DOHH2 (cell line): ENCODE data around the gene GATAD2A.

ENCODE experiments used
- H3F3A ChIP-seq: fragments of 200-600 bp; sonication (generic), shearing (Covaris generic); 2 replicates; pipeline ENCODE4 v1.6.0; 2016; ENCODE audit warnings: antibody characterized with exemption, mild to moderate bottlenecking; ENCODE audit not compliant: control insufficient read depth, insufficient read depth
- H3K27ac ChIP-seq: fragments of 200-600 bp; sonication (generic); 2 replicates; pipeline ENCODE4 v1.5.1; 2014; ENCODE audit warnings: low read depth, mild to moderate bottlenecking, low read length, moderate library complexity
- H3K27me3 ChIP-seq: fragments of 200-600 bp; sonication (generic); 2 replicates; pipeline ENCODE4 v1.6.1; 2014; ENCODE audit warnings: mild to moderate bottlenecking, low read length, mixed read lengths; ENCODE audit not compliant: control insufficient read depth
- H3K36me3 ChIP-seq: fragments of 200-600 bp; sonication (generic); 2 replicates; pipeline ENCODE4 v1.6.1; 2014; ENCODE audit warnings: mild to moderate bottlenecking, low read length, moderate library complexity, mixed read lengths; ENCODE audit not compliant: control insufficient read depth
- H3K4me1 ChIP-seq: fragments of 200-600 bp; sonication (generic); 2 replicates; pipeline ENCODE4 v1.6.1; 2014; ENCODE audit warnings: mild to moderate bottlenecking, low read length, mixed read lengths; ENCODE audit not compliant: control insufficient read depth
- H3K4me2 ChIP-seq: fragments of 200-600 bp; sonication (generic); 2 replicates; pipeline ENCODE4 v1.6.0; 2014; ENCODE audit warnings: mild to moderate bottlenecking, low read length, moderate library complexity
- H3K4me3 ChIP-seq: fragments of 200-600 bp; sonication (generic); 2 replicates; pipeline ENCODE4 v1.5.1; 2014; ENCODE audit warnings: mild to moderate bottlenecking, low read length, mixed read lengths
- H3K79me2 ChIP-seq: fragments of 200-600 bp; sonication (generic); 2 replicates; pipeline ENCODE4 v1.6.1; 2014; ENCODE audit warnings: mild to moderate bottlenecking, low read length, mixed read lengths; ENCODE audit not compliant: control insufficient read depth
- H3K9me2 ChIP-seq: fragments of 200-600 bp; sonication (generic); replicated peaks from 2 replicates; pipeline ENCODE4 v1.6.1; 2014; ENCODE audit warnings: mild to moderate bottlenecking, low read length, mixed read lengths; ENCODE audit not compliant: control insufficient read depth
- H3K9me3 ChIP-seq: fragments of 200-600 bp; sonication (generic); 2 replicates; pipeline ENCODE4 v1.6.1; 2014; ENCODE audit warnings: antibody characterized with exemption, low read length, mixed read lengths; ENCODE audit not compliant: control insufficient read depth, insufficient read depth
- H4K20me1 ChIP-seq: fragments of 200-600 bp; sonication (generic); 2 replicates; pipeline ENCODE4 v1.6.0; 2014; ENCODE audit warnings: low read depth, mild to moderate bottlenecking, antibody characterized with exemption, low read length, moderate library complexity; ENCODE audit not compliant: control insufficient read depth, insufficient read depth
- EZH2phosphoT487 ChIP-seq: fragments of 200-600 bp; sonication (generic); IDR thresholded peaks from 2 replicates; pipeline ENCODE4 v1.6.1; 2017; ENCODE audit warnings: borderline replicate concordance, mild to moderate bottlenecking, antibody characterized with exemption, low read length, moderate library complexity, mixed read lengths
- TF ChIP-seq, protein P1 (sequence below): fragments of 200-600 bp; sonication (generic); IDR thresholded peaks from one replicate; pipeline ENCODE4 v1.5.1; 2014; ENCODE audit warnings: antibody characterized with exemption, mild to moderate bottlenecking, low read depth, low read length; ENCODE audit not compliant: poor library complexity, severe bottlenecking

Gene GATAD2A

DNA sequence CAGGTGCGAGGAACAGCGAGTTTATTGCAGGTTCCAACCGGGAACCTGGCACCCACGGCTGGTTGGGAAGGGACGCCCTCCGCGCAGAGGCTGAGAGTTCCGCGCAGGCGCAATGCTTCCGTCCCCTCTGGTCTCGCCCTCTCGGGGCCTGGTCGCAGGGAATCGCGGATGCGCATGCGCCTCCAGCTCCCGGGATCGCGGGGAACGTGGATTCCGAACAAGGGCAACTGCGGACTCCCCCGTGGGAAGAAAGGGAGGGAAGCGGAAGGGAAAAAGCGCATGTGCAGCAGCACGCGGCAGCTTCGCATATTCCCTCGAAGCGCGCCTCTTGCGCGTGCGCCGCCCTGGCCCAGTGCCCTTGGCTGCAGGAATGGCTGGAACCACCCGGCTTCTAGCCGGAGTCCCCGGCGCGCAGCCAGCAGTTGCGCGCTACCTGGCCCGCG, 108.8 kb downstream of the GATAD2A start:
- peaks cover 40% of the 10 kb centered on the region for H3K79me2 ChIP-seq
- H3K36me3 ChIP-seq = peaks cover 13% of the 10 kb centered on the region
- H3K27ac ChIP-seq = no peak overlapping the region
- H3K27me3 ChIP-seq = no peaks in the 10 kb centered on the region
- no peak overlapping the region for H3K4me3 ChIP-seq
- H3K9me2 ChIP-seq = no peaks in the 10 kb centered on the region
- no peak for TF ChIP-seq EZH2phosphoT487
- TF ChIP-seq, protein P1, sequence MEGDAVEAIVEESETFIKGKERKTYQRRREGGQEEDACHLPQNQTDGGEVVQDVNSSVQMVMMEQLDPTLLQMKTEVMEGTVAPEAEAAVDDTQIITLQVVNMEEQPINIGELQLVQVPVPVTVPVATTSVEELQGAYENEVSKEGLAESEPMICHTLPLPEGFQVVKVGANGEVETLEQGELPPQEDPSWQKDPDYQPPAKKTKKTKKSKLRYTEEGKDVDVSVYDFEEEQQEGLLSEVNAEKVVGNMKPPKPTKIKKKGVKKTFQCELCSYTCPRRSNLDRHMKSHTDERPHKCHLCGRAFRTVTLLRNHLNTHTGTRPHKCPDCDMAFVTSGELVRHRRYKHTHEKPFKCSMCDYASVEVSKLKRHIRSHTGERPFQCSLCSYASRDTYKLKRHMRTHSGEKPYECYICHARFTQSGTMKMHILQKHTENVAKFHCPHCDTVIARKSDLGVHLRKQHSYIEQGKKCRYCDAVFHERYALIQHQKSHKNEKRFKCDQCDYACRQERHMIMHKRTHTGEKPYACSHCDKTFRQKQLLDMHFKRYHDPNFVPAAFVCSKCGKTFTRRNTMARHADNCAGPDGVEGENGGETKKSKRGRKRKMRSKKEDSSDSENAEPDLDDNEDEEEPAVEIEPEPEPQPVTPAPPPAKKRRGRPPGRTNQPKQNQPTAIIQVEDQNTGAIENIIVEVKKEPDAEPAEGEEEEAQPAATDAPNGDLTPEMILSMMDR = no peak
- H3K4me1 ChIP-seq = peaks cover 21% of the 10 kb centered on the region
- H4K20me1 ChIP-seq = no peaks in the 10 kb centered on the region
- H3K4me2 ChIP-seq = no peak overlapping the region
- H3F3A ChIP-seq = peaks cover 5% of the 10 kb centered on the region; the same call in 1 of the 2 replicates
- H3K9me3 ChIP-seq = no peaks in the 10 kb centered on the region

DNA sequence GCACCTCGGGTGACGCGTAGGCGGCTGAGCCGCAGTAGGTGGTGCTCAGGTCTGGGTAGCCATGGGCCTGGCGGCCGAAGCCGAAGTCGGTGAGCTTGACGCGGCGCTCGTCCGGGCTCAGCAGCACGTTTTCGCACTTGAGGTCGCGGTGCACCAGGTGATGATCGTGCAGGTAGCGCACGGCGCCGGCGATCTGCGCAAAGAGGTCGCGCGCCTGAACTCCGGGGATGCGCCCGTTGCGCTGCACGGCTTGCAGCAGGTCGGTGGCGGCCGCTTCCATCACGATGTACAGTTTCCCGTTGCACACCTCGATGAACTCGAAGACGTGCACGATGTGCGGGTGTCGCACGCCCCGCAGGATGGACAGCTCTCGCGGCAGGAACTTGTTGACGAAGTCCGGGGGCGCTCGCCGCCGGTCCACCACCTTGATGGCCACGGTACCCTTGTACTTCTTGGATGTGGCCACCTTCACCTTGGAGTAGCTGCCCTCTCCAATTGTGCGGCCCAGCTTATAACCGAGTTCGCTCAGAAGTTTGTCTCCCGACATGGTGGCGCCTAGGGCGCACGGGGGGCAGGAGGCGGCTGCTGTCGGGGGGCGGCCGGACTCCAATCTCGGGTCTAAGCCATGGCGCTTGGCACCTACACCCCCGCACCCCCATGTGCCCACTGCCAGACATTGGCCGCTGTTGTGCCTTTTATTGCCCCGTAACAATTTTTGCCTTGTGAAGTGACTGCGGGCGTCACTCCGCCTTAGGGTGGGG, 109.6 kb downstream of the GATAD2A start, which contains the start of gene TSSK6:
TSS of gene TSSK6 (minus strand) at position 668 of the 761 bp plus-strand sequence. CDS start at position 547, 121 bp downstream.
- H3K4me3 ChIP-seq = peak within 1 kb of the TSS; percentile 90
- H3K27me3 ChIP-seq = no peaks in the 10 kb centered on the region
- peak within 1 kb of the TSS; percentile 36 for H3K27ac ChIP-seq
- peaks cover 19% of the 10 kb centered on the region for H3K36me3 ChIP-seq
- no peaks in the 10 kb centered on the region for H3K9me2 ChIP-seq
- no peaks in the 10 kb centered on the region for H3K9me3 ChIP-seq
- peak within 1 kb of the TSS; percentile 91 for H3K4me2 ChIP-seq
- TF ChIP-seq, protein P1 = no peak
- TF ChIP-seq EZH2phosphoT487 = no peak
- peaks cover 48% of the 10 kb centered on the region for H3K79me2 ChIP-seq
- peaks cover 25% of the 10 kb centered on the region for H3K4me1 ChIP-seq
- peaks cover 5% of the 10 kb centered on the region; the same call in 1 of the 2 replicates for H3F3A ChIP-seq
- no peaks in the 10 kb centered on the region for H4K20me1 ChIP-seq

DNA sequence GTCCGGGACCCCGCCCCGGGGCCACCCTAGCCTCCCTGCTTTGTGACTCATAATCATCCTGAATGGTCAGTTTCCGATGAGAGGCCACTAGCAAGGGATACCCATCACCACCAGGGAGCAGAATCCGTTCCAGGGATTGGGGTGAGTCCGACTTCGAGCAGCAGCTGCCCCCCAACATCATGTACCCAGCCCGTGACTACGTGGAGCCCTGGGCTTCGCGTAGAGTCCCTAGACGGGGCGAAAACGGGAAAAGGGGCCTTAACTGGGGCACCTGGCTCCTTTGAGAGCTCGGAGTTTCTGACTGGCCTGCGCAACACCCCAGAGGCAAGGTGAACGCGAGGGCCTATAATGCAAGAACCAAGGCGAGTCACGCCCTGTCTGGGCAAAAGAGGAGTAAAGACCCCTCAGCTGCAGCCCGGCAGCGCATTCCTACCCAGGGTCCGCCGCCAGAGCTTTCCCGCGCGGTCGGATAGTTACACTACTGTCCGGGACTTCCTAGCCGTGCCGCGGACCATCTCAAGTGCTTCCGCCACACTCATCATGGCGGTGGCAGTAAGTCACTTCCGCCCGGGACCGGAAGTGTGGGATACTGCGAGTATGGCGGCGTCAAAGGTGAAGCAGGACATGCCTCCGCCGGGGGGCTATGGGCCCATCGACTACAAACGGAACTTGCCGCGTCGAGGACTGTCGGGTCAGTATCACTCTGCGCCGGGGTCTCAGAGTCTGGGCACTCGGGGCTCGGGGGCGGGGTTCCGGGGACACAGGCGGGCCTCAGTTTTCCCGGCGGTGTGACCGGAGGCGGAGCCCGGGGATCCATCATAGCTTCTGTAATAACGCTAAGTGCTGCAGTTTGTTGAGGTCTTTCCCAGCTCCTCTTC, 110.4 kb downstream of the GATAD2A start, which contains the start of gene NDUFA13:
TSS of gene NDUFA13 (plus strand) at position 584 of the 878 bp plus-strand sequence. CDS start at position 598, 14 bp downstream.
- Histone ChIP-seq H3K9me3 (no peaks in the 10 kb centered on the region), H3K4me3 (peak within 1 kb of the TSS; percentile 90), H3K4me1 (peaks cover 29% of the 10 kb centered on the region), H3K9me2 (no peaks in the 10 kb centered on the region), H3F3A (peaks cover 5% of the 10 kb centered on the region; the same call in 1 of the 2 replicates), H3K27ac (peak within 1 kb of the TSS; percentile 36), H4K20me1 (no peaks in the 10 kb centered on the region), H3K27me3 (no peaks in the 10 kb centered on the region), H3K79me2 (peaks cover 56% of the 10 kb centered on the region), H3K36me3 (peaks cover 26% of the 10 kb centered on the region), H3K4me2 (peak within 1 kb of the TSS; percentile 91)
- TF ChIP-seq, protein P1 = no peak
- no peak for TF ChIP-seq EZH2phosphoT487
